Glutamatergic neuron (in vitro differentiated cells): ENCODE data around the gene DPT. TPM values are rescaled to one million over a fixed set of nuclear protein-coding genes. Genes with fewer than 3 reads are reported as not detected.
"Not testable (repeated sequence)": the region's sequence is repeated elsewhere in the genome, so short reads cannot be mapped to it uniquely, and the experiment has no call there.

ENCODE experiments used
- DNase-seq: peaks from one replicate; pipeline ENCODE4 v3.0.0; 2022
- H3K27ac Mint-ChIP-seq: one replicate; pipeline ENCODE4 v1.8.0; 2020; ENCODE audit warnings: mild to moderate bottlenecking, mixed read lengths, inconsistent platforms; ENCODE audit not compliant: unreplicated experiment
- H3K27me3 Mint-ChIP-seq: one replicate; pipeline ENCODE4 v1.8.0; 2020; ENCODE audit warnings: mild to moderate bottlenecking, moderate library complexity, mixed read lengths, inconsistent platforms; ENCODE audit not compliant: unreplicated experiment
- H3K36me3 Mint-ChIP-seq: one replicate; pipeline ENCODE4 v1.8.0; 2020; ENCODE audit warnings: mild to moderate bottlenecking, mixed read lengths, inconsistent platforms; ENCODE audit not compliant: unreplicated experiment
- H3K4me1 Mint-ChIP-seq: one replicate; pipeline ENCODE4 v1.8.0; 2020; ENCODE audit warnings: mild to moderate bottlenecking, low read depth, mixed read lengths, inconsistent platforms; ENCODE audit not compliant: unreplicated experiment
- H3K4me3 Mint-ChIP-seq: one replicate; pipeline ENCODE4 v1.8.0; 2020; ENCODE audit warnings: mild to moderate bottlenecking, mixed read lengths, inconsistent platforms; ENCODE audit not compliant: unreplicated experiment
- H3K9me3 Mint-ChIP-seq: one replicate; pipeline ENCODE4 v1.8.0; 2020; ENCODE audit warnings: mild to moderate bottlenecking, moderate library complexity, mixed read lengths, inconsistent platforms; ENCODE audit not compliant: unreplicated experiment
- total RNA-seq: library from RNA; stranded (reverse); fragmentation: NEBNext Ultra II Directional; extraction: Animal tissue kit (Norgen Biotek cat#: 25700); gene quantifications from one replicate; pipeline ENCODE4 v1.2.1, GENCODE V29; 2021; ENCODE audit not compliant: unreplicated experiment
- TF ChIP-seq, protein P1 (sequence below): fragments of 200-600 bp; sonication (generic); IDR thresholded peaks from one replicate; pipeline ENCODE4 v1.5.0; 2021; ENCODE audit not compliant: partially characterized antibody, unreplicated experiment

Gene DPT
- total RNA-seq, 1 donor from 2014 or later = not detected

GRCh38 chr1:168771104-168771630 lies 42.2 kb upstream of the DPT start:
- Mint-ChIP-seq H3K4me3 (no peak overlapping the region), H3K36me3 (no peaks in the 10 kb centered on the region), H3K4me1 (peaks cover 5% of the 10 kb centered on the region), H3K27ac (no peak overlapping the region), H3K27me3 (no peaks in the 10 kb centered on the region), H3K9me3 (no peaks in the 10 kb centered on the region)
- DNase-seq = no peak
- TF ChIP-seq, protein P1, sequence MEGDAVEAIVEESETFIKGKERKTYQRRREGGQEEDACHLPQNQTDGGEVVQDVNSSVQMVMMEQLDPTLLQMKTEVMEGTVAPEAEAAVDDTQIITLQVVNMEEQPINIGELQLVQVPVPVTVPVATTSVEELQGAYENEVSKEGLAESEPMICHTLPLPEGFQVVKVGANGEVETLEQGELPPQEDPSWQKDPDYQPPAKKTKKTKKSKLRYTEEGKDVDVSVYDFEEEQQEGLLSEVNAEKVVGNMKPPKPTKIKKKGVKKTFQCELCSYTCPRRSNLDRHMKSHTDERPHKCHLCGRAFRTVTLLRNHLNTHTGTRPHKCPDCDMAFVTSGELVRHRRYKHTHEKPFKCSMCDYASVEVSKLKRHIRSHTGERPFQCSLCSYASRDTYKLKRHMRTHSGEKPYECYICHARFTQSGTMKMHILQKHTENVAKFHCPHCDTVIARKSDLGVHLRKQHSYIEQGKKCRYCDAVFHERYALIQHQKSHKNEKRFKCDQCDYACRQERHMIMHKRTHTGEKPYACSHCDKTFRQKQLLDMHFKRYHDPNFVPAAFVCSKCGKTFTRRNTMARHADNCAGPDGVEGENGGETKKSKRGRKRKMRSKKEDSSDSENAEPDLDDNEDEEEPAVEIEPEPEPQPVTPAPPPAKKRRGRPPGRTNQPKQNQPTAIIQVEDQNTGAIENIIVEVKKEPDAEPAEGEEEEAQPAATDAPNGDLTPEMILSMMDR = no peak

GRCh38 chr1:168769893-168770292 lies 40.9 kb upstream of the DPT start:
- H3K9me3 Mint-ChIP-seq, H3K4me1 Mint-ChIP-seq, DNase-seq, H3K36me3 Mint-ChIP-seq, H3K27ac Mint-ChIP-seq, H3K27me3 Mint-ChIP-seq, H3K4me3 Mint-ChIP-seq: not testable (repeated sequence)

DNA sequence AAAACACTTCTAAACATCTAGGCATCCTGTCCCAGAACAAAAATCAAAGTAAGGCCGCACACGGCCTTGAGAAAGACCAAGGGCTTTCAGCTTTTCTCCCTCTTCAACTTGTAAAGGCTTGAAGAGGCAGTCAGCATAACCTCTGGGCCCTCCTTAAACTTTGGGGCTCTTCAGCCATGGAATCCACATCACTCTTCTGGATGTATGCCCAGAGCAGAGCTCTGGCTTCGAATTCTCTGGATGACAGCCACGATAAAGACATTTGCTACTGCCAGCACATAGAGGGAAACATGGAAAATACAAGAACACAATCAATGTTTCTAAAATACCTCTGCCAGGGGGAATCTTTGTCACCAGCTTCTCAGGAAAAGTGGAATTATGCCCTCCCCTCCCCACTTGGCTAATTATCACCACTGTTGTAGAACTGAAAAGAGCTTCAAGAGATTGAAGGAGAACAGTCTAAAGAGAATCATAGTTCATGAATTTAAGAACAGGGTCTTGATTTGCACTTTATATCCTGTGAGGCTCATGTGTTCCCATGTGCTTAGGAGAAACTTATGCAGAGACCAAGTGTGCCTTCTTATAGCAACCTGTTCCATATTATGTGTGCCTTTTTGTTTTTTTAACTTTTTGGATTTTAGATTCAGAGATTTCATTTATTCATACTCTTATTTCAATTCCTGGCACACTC lies 39.0 kb upstream of the DPT start:
- H3K36me3 Mint-ChIP-seq = no peaks in the 10 kb centered on the region
- H3K4me3 Mint-ChIP-seq = no peak overlapping the region
- TF ChIP-seq, protein P1 = no peak
- H3K27me3 Mint-ChIP-seq = no peaks in the 10 kb centered on the region
- no peaks in the 10 kb centered on the region for H3K4me1 Mint-ChIP-seq
- no peaks in the 10 kb centered on the region for H3K9me3 Mint-ChIP-seq
- no peak for DNase-seq
- no peak overlapping the region for H3K27ac Mint-ChIP-seq

DNA sequence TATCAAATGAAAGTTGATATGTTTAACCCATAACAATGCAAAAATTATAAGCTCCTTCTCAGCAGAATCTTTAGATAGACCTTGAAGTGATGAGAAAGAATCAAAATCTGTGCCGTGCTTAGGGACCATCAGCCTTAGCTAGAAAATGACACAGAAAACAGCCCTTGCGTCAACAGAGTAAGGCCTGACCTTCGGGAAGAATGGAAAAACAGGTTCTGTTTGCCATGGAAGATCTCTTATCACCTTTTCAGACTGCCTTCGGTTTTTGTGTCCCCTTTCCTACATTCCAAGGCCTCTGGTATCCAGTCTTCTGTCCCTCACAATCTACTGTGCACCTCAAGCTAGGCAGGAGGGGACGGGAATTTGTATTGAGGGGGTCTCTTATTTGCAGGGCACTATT lies 37.6 kb upstream of the DPT start:
- no peak for DNase-seq
- Mint-ChIP-seq H3K9me3 (no peaks in the 10 kb centered on the region), H3K27me3 (no peaks in the 10 kb centered on the region), H3K27ac (no peak overlapping the region), H3K4me3 (no peak overlapping the region), H3K4me1 (no peaks in the 10 kb centered on the region), H3K36me3 (no peaks in the 10 kb centered on the region)
- TF ChIP-seq, protein P1 = no peak

DNA sequence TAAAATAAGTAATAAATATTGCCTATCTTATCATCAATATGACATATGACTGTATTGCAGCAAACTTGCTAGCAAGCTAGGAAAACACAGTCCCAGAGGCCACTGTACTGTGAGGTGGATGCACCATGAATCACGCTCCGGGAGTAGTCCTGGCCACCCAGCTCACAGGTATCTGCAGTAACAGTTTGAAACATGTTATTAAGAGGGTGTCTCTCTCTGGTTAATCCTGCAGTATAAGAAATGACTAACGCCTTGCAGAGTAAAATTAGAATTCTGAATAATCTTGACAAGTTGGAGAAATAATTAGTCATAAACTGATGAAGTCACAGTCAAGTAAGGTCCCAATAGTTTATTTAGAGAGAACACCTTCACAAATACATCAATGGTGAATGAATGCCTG lies 34.0 kb upstream of the DPT start:
- TF ChIP-seq, protein P1 = no peak
- DNase-seq = no peak
- Mint-ChIP-seq H3K36me3 (no peaks in the 10 kb centered on the region), H3K27me3 (no peaks in the 10 kb centered on the region), H3K27ac (no peak overlapping the region), H3K4me1 (no peaks in the 10 kb centered on the region), H3K4me3 (no peak overlapping the region), H3K9me3 (no peaks in the 10 kb centered on the region)
